Nephron progenitor cell (in vitro differentiated cells): ENCODE measurements around the gene ZBTB47.

Source experiments
- DNase-seq: peaks from one replicate; pipeline ENCODE4 v3.0.0; 2021
- H3K27ac Mint-ChIP-seq: 2 replicates; pipeline ENCODE4 v1.8.0; 2021; ENCODE audit warnings: mild to moderate bottlenecking, moderate library complexity, mixed read lengths
- H3K27me3 Mint-ChIP-seq: 2 replicates; pipeline ENCODE4 v1.8.0; 2021; ENCODE audit warnings: mild to moderate bottlenecking, low read depth, mixed read lengths; ENCODE audit not compliant: poor library complexity
- H3K36me3 Mint-ChIP-seq: 2 replicates; pipeline ENCODE4 v1.8.0; 2021; ENCODE audit warnings: low read depth, mixed read lengths
- H3K4me1 Mint-ChIP-seq: 2 replicates; pipeline ENCODE4 v1.8.0; 2021; ENCODE audit warnings: mixed read lengths
- H3K4me3 Mint-ChIP-seq: 2 replicates; pipeline ENCODE4 v1.8.0; 2021; ENCODE audit warnings: mild to moderate bottlenecking, moderate library complexity, mixed read lengths
- H3K9me3 Mint-ChIP-seq: 2 replicates; pipeline ENCODE4 v1.8.0; 2021; ENCODE audit warnings: mild to moderate bottlenecking, moderate library complexity, mixed read lengths
- CTCF ChIP-seq: fragments of 200-600 bp; sonication (generic); IDR thresholded peaks from 2 replicates; pipeline ENCODE4 v1.5.0; 2021; ENCODE audit warnings: antibody characterized with exemption

Gene ZBTB47

GRCh38 chr3:42668413-42668760 is 14.9 kb downstream of the ZBTB47 start:
- no peak overlapping the region for H3K4me3 Mint-ChIP-seq
- peaks cover 8% of the 10 kb centered on the region for H3K9me3 Mint-ChIP-seq
- no peak for TF ChIP-seq CTCF
- no peaks in the 10 kb centered on the region for H3K36me3 Mint-ChIP-seq
- peaks cover 15% of the 10 kb centered on the region for H3K4me1 Mint-ChIP-seq
- no peaks in the 10 kb centered on the region for H3K27me3 Mint-ChIP-seq
- no peak overlapping the region for H3K27ac Mint-ChIP-seq
- DNase-seq, result no peak

GRCh38 chr3:42668793-42669217 is 15.3 kb downstream of the ZBTB47 start:
- Mint-ChIP-seq H3K36me3 (no peaks in the 10 kb centered on the region), H3K4me3 (no peak overlapping the region), H3K27me3 (no peaks in the 10 kb centered on the region), H3K9me3 (peaks cover 8% of the 10 kb centered on the region), H3K4me1 (peaks cover 15% of the 10 kb centered on the region), H3K27ac (no peak overlapping the region)
- TF ChIP-seq CTCF, result no peak
- no peak for DNase-seq

- H3K4me3 Mint-ChIP-seq, result no peak overlapping the region
- peaks cover 15% of the 10 kb centered on the region for H3K4me1 Mint-ChIP-seq
- TF ChIP-seq CTCF, result no peak
- H3K27ac Mint-ChIP-seq, result no peak overlapping the region
- no peaks in the 10 kb centered on the region for H3K36me3 Mint-ChIP-seq
- DNase-seq, result no peak
- H3K9me3 Mint-ChIP-seq, result peaks cover 8% of the 10 kb centered on the region
- no peaks in the 10 kb centered on the region for H3K27me3 Mint-ChIP-seq
Observed at GRCh38 chr3:42670051-42670576, 16.6 kb downstream of the ZBTB47 start.

- no peak overlapping the region for H3K4me3 Mint-ChIP-seq
- H3K27me3 Mint-ChIP-seq, result no peaks in the 10 kb centered on the region
- TF ChIP-seq CTCF, result no peak
- H3K27ac Mint-ChIP-seq, result no peak overlapping the region
- DNase-seq, result no peak
- H3K4me1 Mint-ChIP-seq, result peaks cover 15% of the 10 kb centered on the region
- no peaks in the 10 kb centered on the region for H3K36me3 Mint-ChIP-seq
- H3K9me3 Mint-ChIP-seq, result peaks cover 8% of the 10 kb centered on the region
Observed at GRCh38 chr3:42670670-42671069, 17.2 kb downstream of the ZBTB47 start.

- no peak for DNase-seq
- Mint-ChIP-seq H3K27me3 (peaks cover 3% of the 10 kb centered on the region), H3K4me3 (no peak overlapping the region), H3K4me1 (peaks cover 11% of the 10 kb centered on the region), H3K27ac (no peak overlapping the region), H3K9me3 (peaks cover 26% of the 10 kb centered on the region), H3K36me3 (no peaks in the 10 kb centered on the region)
- TF ChIP-seq CTCF, result no peak
Observed at GRCh38 chr3:42672515-42672914, 19.0 kb downstream of the ZBTB47 start.

GRCh38 chr3:42673082-42673481 is 19.6 kb downstream of the ZBTB47 start:
- Mint-ChIP-seq H3K9me3 (peaks cover 30% of the 10 kb centered on the region), H3K4me3 (no peak overlapping the region), H3K4me1 (peaks cover 5% of the 10 kb centered on the region), H3K36me3 (no peaks in the 10 kb centered on the region), H3K27me3 (peaks cover 3% of the 10 kb centered on the region), H3K27ac (no peak overlapping the region)
- TF ChIP-seq CTCF, result no peak
- no peak for DNase-seq
